MM.1S (cell line): ENCODE data around the gene TMEM119.

ENCODE experiments used
- DNase-seq: peaks from one replicate; pipeline ENCODE4 v3.0.0-alpha.2; 2015
- H2AFZ ChIP-seq: fragments of 300-600 bp; sonication (generic); 2 replicates; pipeline ENCODE4 v1.6.0; 2016; ENCODE audit warnings: antibody characterized with exemption, low read length
- H3F3A ChIP-seq: fragments of 300-600 bp; sonication (generic); 2 replicates; pipeline ENCODE4 v1.6.1; 2016; ENCODE audit warnings: mild to moderate bottlenecking, antibody characterized with exemption, low read length, moderate library complexity, mixed read lengths; ENCODE audit not compliant: insufficient read depth
- H3K27ac ChIP-seq: fragments of 300-600 bp; sonication (generic); 2 replicates; pipeline ENCODE4 v1.5.1; 2016; ENCODE audit warnings: mild to moderate bottlenecking, low read length
- H3K27me3 ChIP-seq: fragments of 300-600 bp; sonication (generic); replicated peaks from 2 replicates; pipeline ENCODE4 v1.6.0; 2016; ENCODE audit warnings: low read length; ENCODE audit not compliant: insufficient read depth
- H3K36me3 ChIP-seq: fragments of 300-600 bp; sonication (generic); replicated peaks from 2 replicates; pipeline ENCODE4 v1.6.1; 2016; ENCODE audit warnings: mild to moderate bottlenecking, low read length, mixed read lengths; ENCODE audit not compliant: insufficient read depth
- H3K4me1 ChIP-seq: fragments of 300-600 bp; sonication (generic); 2 replicates; pipeline ENCODE4 v1.6.1; 2016; ENCODE audit warnings: low read length, mixed read lengths
- H3K4me2 ChIP-seq: fragments of 300-600 bp; sonication (generic); 2 replicates; pipeline ENCODE4 v1.6.0; 2016; ENCODE audit warnings: low read depth, low read length
- H3K4me3 ChIP-seq: fragments of 300-600 bp; sonication (generic); 2 replicates; pipeline ENCODE4 v1.5.1; 2016; ENCODE audit warnings: low read length, mixed read lengths
- H3K79me2 ChIP-seq: fragments of 300-600 bp; sonication (generic); 2 replicates; pipeline ENCODE4 v1.6.1; 2016; ENCODE audit warnings: mixed run types, low read length, mixed read lengths
- H3K9ac ChIP-seq: fragments of 300-600 bp; sonication (generic); 2 replicates; pipeline ENCODE4 v1.6.1; 2016; ENCODE audit warnings: low read length, mixed read lengths
- H3K9me2 ChIP-seq: fragments of 300-600 bp; sonication (generic); replicated peaks from 2 replicates; pipeline ENCODE4 v1.6.1; 2016; ENCODE audit warnings: mild to moderate bottlenecking, low read length, mixed read lengths; ENCODE audit not compliant: insufficient read depth
- H3K9me3 ChIP-seq: fragments of 300-600 bp; sonication (generic); replicated peaks from 2 replicates; pipeline ENCODE4 v1.6.1; 2016; ENCODE audit warnings: mild to moderate bottlenecking, low read length, mixed read lengths; ENCODE audit not compliant: insufficient read depth
- H4K20me1 ChIP-seq: fragments of 300-600 bp; sonication (generic); 2 replicates; pipeline ENCODE4 v1.6.1; 2016; ENCODE audit warnings: mild to moderate bottlenecking, low read length, moderate library complexity, mixed read lengths; ENCODE audit not compliant: insufficient read depth
- EZH2 ChIP-seq: fragments of 300-600 bp; sonication (generic); optimal IDR thresholded peaks from 2 replicates; pipeline ENCODE3; 2017; ENCODE audit warnings: low read depth, mild to moderate bottlenecking, antibody characterized with exemption, low read length, mixed read lengths
- EZH2phosphoT487 ChIP-seq: fragments of 300-600 bp; sonication (generic); IDR thresholded peaks from 2 replicates; pipeline ENCODE4 v1.6.1; 2018; ENCODE audit warnings: antibody characterized with exemption, low read length
- TF ChIP-seq, protein P1 (sequence below): fragments of 300-600 bp; sonication (generic); IDR thresholded peaks from 2 replicates; pipeline ENCODE4 v1.5.1; 2016; ENCODE audit warnings: antibody characterized with exemption, low read length, mixed read lengths

The TMEM119 gene

DNA sequence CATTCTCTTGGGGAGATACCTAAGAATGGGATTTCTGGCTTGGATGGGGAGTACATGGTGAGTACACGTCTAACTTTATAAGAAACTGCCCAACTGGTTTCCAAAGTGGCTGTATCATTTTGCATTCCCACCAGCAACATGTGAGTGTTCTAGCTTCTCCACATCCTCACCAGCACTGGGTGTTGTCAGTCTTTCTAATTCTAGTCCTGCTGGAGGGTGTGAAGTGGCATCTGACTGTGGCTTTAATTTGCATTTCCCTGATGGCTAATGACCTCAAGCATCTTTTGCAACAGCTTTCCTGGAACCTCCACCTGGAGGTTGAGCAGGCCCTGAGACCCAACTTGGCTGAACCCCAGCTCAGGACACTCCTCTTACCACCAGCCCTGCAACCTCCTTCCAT is 18.0 kb upstream of the TMEM119 start:
- Histone ChIP-seq H3K9me3 (no peaks in the 10 kb centered on the region), H3K9me2 (no peaks in the 10 kb centered on the region), H3K4me1 (peaks cover 45% of the 10 kb centered on the region), H3K9ac (peak overlapping the region; percentile 75; the same call in 1 of the 2 replicates), H3K4me3 (no peak overlapping the region), H3K27me3 (no peaks in the 10 kb centered on the region), H3K79me2 (peaks cover 23% of the 10 kb centered on the region), H4K20me1 (no peaks in the 10 kb centered on the region), H3K27ac (peak overlapping the region; percentile 89), H3K4me2 (peak overlapping the region; percentile 82; the same call in 1 of the 2 replicates), H3F3A (peaks cover 56% of the 10 kb centered on the region), H3K36me3 (no peaks in the 10 kb centered on the region), H2AFZ (no peak overlapping the region)
- TF ChIP-seq, protein P1, sequence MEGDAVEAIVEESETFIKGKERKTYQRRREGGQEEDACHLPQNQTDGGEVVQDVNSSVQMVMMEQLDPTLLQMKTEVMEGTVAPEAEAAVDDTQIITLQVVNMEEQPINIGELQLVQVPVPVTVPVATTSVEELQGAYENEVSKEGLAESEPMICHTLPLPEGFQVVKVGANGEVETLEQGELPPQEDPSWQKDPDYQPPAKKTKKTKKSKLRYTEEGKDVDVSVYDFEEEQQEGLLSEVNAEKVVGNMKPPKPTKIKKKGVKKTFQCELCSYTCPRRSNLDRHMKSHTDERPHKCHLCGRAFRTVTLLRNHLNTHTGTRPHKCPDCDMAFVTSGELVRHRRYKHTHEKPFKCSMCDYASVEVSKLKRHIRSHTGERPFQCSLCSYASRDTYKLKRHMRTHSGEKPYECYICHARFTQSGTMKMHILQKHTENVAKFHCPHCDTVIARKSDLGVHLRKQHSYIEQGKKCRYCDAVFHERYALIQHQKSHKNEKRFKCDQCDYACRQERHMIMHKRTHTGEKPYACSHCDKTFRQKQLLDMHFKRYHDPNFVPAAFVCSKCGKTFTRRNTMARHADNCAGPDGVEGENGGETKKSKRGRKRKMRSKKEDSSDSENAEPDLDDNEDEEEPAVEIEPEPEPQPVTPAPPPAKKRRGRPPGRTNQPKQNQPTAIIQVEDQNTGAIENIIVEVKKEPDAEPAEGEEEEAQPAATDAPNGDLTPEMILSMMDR: no peak
- TF ChIP-seq EZH2 (no peak), EZH2phosphoT487 (no peak)
- peak; percentile 49 for DNase-seq

DNA sequence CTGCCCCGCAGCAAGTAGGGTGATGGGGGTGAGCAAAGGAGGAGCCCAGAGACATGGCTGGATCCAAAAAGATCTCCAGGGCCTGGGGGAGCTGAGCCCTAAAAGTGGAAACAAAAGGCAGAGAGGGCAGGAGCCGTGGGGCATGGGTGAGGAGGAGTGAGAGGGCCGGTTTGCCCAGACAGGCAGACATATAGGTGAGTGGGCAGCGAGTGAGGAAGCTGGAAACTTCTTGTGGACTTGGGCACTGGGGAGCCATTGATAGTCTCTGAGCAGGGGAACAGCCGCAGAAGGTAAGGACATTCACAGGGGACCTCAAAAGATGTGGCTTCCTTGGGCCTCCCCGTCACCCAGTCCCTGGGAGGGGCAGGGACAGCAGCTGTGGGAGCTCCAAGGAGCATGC is 16.8 kb upstream of the TMEM119 start:
- TF ChIP-seq EZH2phosphoT487: no peak
- TF ChIP-seq, protein P1: no peak
- TF ChIP-seq EZH2: no peak
- no peak overlapping the region for H3K4me2 ChIP-seq
- no peak for DNase-seq
- peaks cover 38% of the 10 kb centered on the region for H3K4me1 ChIP-seq
- no peaks in the 10 kb centered on the region for H3K27me3 ChIP-seq
- H3K4me3 ChIP-seq: no peak overlapping the region
- no peaks in the 10 kb centered on the region for H4K20me1 ChIP-seq
- peaks cover 45% of the 10 kb centered on the region for H3F3A ChIP-seq
- no peaks in the 10 kb centered on the region for H3K9me2 ChIP-seq
- H3K36me3 ChIP-seq: no peaks in the 10 kb centered on the region
- H3K9me3 ChIP-seq: no peaks in the 10 kb centered on the region
- no peak overlapping the region for H2AFZ ChIP-seq
- peaks cover 12% of the 10 kb centered on the region; the same call in 1 of the 2 replicates for H3K79me2 ChIP-seq
- no peak overlapping the region for H3K27ac ChIP-seq
- no peak overlapping the region for H3K9ac ChIP-seq

DNA sequence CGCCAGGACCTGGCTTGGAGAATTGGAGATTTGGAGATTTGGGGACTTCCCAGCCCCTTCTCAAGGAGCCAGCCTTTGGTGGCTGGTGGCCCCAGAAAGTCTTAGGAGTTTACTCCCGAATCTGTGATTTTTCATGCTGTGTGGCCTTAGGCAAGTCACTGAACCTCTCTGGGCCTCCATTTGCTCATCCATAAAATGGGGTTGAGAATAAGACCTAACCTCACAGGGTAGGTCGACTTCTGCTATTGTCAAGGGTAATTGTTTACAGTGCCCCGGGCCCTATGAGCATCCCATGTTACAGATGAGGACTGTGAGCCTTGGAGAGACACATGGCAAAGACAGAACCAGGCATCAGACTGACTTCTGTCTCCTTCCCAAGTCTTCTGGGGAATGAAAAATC is 16.2 kb upstream of the TMEM119 start:
- H3K36me3 ChIP-seq: no peaks in the 10 kb centered on the region
- H3K9ac ChIP-seq: no peak overlapping the region
- H3K27me3 ChIP-seq: no peaks in the 10 kb centered on the region
- no peaks in the 10 kb centered on the region for H3K9me3 ChIP-seq
- H3K27ac ChIP-seq: no peak overlapping the region
- no peak overlapping the region for H3K4me2 ChIP-seq
- H3K9me2 ChIP-seq: no peaks in the 10 kb centered on the region
- no peak overlapping the region for H3K4me3 ChIP-seq
- DNase-seq: no peak
- H3F3A ChIP-seq: peaks cover 39% of the 10 kb centered on the region
- peaks cover 33% of the 10 kb centered on the region for H3K4me1 ChIP-seq
- TF ChIP-seq EZH2: no peak
- TF ChIP-seq EZH2phosphoT487: no peak
- TF ChIP-seq, protein P1: no peak
- no peaks in the 10 kb centered on the region for H4K20me1 ChIP-seq
- no peak overlapping the region for H2AFZ ChIP-seq
- H3K79me2 ChIP-seq: 0 out of 2 replicates have a peak, but pooled peaks cover 10% of the 10 kb centered on the region
